OCI-LY1 (cell line): ENCODE measurements around the gene STAG1.

ENCODE experiments used
- H2AFZ ChIP-seq: fragments of 200-600 bp; sonication (generic), shearing (Covaris generic); 2 replicates; pipeline ENCODE4 v1.6.0; 2014; ENCODE audit warnings: antibody characterized with exemption, mild to moderate bottlenecking, low read length
- H3F3A ChIP-seq: fragments of 200-600 bp; sonication (generic), shearing (Covaris generic); 2 replicates; pipeline ENCODE4 v1.6.0; 2014; ENCODE audit warnings: mild to moderate bottlenecking, antibody characterized with exemption, low read length, moderate library complexity; ENCODE audit not compliant: insufficient read depth
- H3K27ac ChIP-seq: fragments of 200-600 bp; sonication (generic); 2 replicates; pipeline ENCODE4 v1.5.1; 2014; ENCODE audit warnings: low read length, mixed run types, mild to moderate bottlenecking, low read depth; ENCODE audit not compliant: poor library complexity, severe bottlenecking
- H3K27me3 ChIP-seq: fragments of 200-600 bp; sonication (generic); 2 replicates; pipeline ENCODE4 v1.6.0; 2014; ENCODE audit warnings: antibody characterized with exemption, mild to moderate bottlenecking, low read length, moderate library complexity; ENCODE audit not compliant: insufficient read depth
- H3K36me3 ChIP-seq: fragments of 200-600 bp; sonication (generic); 2 replicates; pipeline ENCODE4 v1.6.1; 2014; ENCODE audit warnings: mild to moderate bottlenecking, antibody characterized with exemption, low read length, moderate library complexity, mixed read lengths; ENCODE audit not compliant: insufficient read depth
- H3K4me1 ChIP-seq: fragments of 200-600 bp; sonication (generic); 2 replicates; pipeline ENCODE4 v1.5.1; 2014; ENCODE audit warnings: mild to moderate bottlenecking, low read length, moderate library complexity; ENCODE audit not compliant: insufficient read depth, severe bottlenecking
- H3K4me2 ChIP-seq: fragments of 200-600 bp; sonication (generic), shearing (Covaris generic); 2 replicates; pipeline ENCODE4 v1.6.1; 2014; ENCODE audit warnings: low read length
- H3K4me3 ChIP-seq: fragments of 200-600 bp; sonication (generic); 2 replicates; pipeline ENCODE4 v1.5.1; 2014; ENCODE audit warnings: low read length, low read depth, mild to moderate bottlenecking, mixed read lengths; ENCODE audit not compliant: poor library complexity, severe bottlenecking
- H3K79me2 ChIP-seq: fragments of 200-600 bp; shearing (Covaris generic); 2 replicates; pipeline ENCODE4 v1.6.1; 2016; ENCODE audit warnings: mixed run types, low read length, mixed read lengths; ENCODE audit not compliant: insufficient read depth
- H3K9ac ChIP-seq: fragments of 200-600 bp; sonication (generic), shearing (Covaris generic); 2 replicates; pipeline ENCODE4 v1.6.1; 2014; ENCODE audit warnings: mild to moderate bottlenecking, low read length, mixed read lengths
- H3K9me2 ChIP-seq: fragments of 200-600 bp; sonication (generic), shearing (Covaris generic); 2 replicates; pipeline ENCODE4 v1.6.1; 2014; ENCODE audit warnings: low read depth, mild to moderate bottlenecking, low read length, mixed read lengths
- H3K9me3 ChIP-seq: fragments of 200-600 bp; shearing (Covaris generic); 2 replicates; pipeline ENCODE4 v1.6.1; 2014; ENCODE audit warnings: low read length, mixed read lengths
- H4K20me1 ChIP-seq: fragments of 200-600 bp; sonication (generic), shearing (Covaris generic); 2 replicates; pipeline ENCODE4 v1.6.0; 2016; ENCODE audit warnings: mild to moderate bottlenecking, low read length; ENCODE audit not compliant: insufficient read depth
- EZH2 ChIP-seq: fragments of 200-600 bp; sonication (generic), shearing (Covaris generic); IDR thresholded peaks from 2 replicates; pipeline ENCODE4 v1.8.0; 2017; ENCODE audit warnings: borderline replicate concordance, mixed run types, mild to moderate bottlenecking, antibody characterized with exemption, low read length, moderate library complexity, mixed read lengths
- TF ChIP-seq, protein P1 (sequence below): fragments of 200-600 bp; sonication (generic), shearing (Covaris generic); IDR thresholded peaks from 2 replicates; pipeline ENCODE4 v1.5.1; 2017; ENCODE audit warnings: mild to moderate bottlenecking, antibody characterized with exemption, low read length, moderate library complexity, mixed read lengths

Gene STAG1

GRCh38 chr3:136444581-136444980, 307.6 kb downstream of the STAG1 start:
- no peaks in the 10 kb centered on the region for H3F3A ChIP-seq
- H3K79me2 ChIP-seq, result no peaks in the 10 kb centered on the region
- no peaks in the 10 kb centered on the region for H3K27me3 ChIP-seq
- H3K9me2 ChIP-seq, result no peaks in the 10 kb centered on the region
- H3K4me2 ChIP-seq, result no peak overlapping the region
- H2AFZ ChIP-seq, result no peak overlapping the region
- TF ChIP-seq EZH2, result no peak
- TF ChIP-seq, protein P1, sequence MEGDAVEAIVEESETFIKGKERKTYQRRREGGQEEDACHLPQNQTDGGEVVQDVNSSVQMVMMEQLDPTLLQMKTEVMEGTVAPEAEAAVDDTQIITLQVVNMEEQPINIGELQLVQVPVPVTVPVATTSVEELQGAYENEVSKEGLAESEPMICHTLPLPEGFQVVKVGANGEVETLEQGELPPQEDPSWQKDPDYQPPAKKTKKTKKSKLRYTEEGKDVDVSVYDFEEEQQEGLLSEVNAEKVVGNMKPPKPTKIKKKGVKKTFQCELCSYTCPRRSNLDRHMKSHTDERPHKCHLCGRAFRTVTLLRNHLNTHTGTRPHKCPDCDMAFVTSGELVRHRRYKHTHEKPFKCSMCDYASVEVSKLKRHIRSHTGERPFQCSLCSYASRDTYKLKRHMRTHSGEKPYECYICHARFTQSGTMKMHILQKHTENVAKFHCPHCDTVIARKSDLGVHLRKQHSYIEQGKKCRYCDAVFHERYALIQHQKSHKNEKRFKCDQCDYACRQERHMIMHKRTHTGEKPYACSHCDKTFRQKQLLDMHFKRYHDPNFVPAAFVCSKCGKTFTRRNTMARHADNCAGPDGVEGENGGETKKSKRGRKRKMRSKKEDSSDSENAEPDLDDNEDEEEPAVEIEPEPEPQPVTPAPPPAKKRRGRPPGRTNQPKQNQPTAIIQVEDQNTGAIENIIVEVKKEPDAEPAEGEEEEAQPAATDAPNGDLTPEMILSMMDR, result no peak
- H3K9me3 ChIP-seq, result no peaks in the 10 kb centered on the region
- H3K4me3 ChIP-seq, result no peak overlapping the region
- no peak overlapping the region for H3K9ac ChIP-seq
- no peaks in the 10 kb centered on the region for H4K20me1 ChIP-seq
- peaks cover 33% of the 10 kb centered on the region for H3K36me3 ChIP-seq
- H3K27ac ChIP-seq, result no peak overlapping the region
- no peaks in the 10 kb centered on the region for H3K4me1 ChIP-seq

GRCh38 chr3:136437043-136437442, 315.1 kb downstream of the STAG1 start:
- no peaks in the 10 kb centered on the region for H3K4me1 ChIP-seq
- no peaks in the 10 kb centered on the region for H3K9me2 ChIP-seq
- H3K4me2 ChIP-seq, result no peak overlapping the region
- H3K4me3 ChIP-seq, result no peak overlapping the region
- TF ChIP-seq, protein P1, result no peak
- TF ChIP-seq EZH2, result no peak
- no peaks in the 10 kb centered on the region for H3K9me3 ChIP-seq
- H4K20me1 ChIP-seq, result no peaks in the 10 kb centered on the region
- no peak overlapping the region for H3K27ac ChIP-seq
- H3K9ac ChIP-seq, result no peak overlapping the region
- no peaks in the 10 kb centered on the region for H3F3A ChIP-seq
- no peaks in the 10 kb centered on the region for H3K79me2 ChIP-seq
- H3K36me3 ChIP-seq, result peaks cover 20% of the 10 kb centered on the region
- H2AFZ ChIP-seq, result no peak overlapping the region
- no peaks in the 10 kb centered on the region for H3K27me3 ChIP-seq

DNA sequence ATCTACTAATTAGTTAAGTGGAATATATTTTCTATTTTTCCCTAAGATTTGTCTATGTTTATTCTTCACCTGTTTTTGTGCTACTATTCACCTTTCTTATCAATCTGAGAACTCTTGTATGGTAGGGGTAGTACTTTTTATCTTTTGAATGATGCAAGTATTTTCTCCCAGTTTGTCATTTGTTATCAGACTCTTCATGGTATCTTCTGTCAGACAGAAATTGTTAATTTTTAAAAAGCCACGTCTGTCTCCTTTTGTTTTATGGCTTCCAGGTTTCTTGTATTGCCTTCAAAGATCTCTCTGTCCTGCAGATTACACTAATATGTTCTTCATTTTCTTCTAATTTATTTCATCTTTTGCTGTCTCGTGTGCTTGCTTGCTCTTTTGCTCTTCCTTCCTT, 317.7 kb downstream of the STAG1 start:
- TF ChIP-seq, protein P1, result no peak
- no peak for TF ChIP-seq EZH2
- Histone ChIP-seq H3K4me3 (no peak overlapping the region), H3K9me3 (no peaks in the 10 kb centered on the region), H3K9ac (no peak overlapping the region), H3K36me3 (peaks cover 8% of the 10 kb centered on the region; the same call in 1 of the 2 replicates), H3K4me2 (no peak overlapping the region), H3K9me2 (no peaks in the 10 kb centered on the region), H4K20me1 (no peaks in the 10 kb centered on the region), H3F3A (no peaks in the 10 kb centered on the region), H3K27me3 (no peaks in the 10 kb centered on the region), H3K27ac (no peak overlapping the region), H3K79me2 (no peaks in the 10 kb centered on the region), H2AFZ (no peak overlapping the region), H3K4me1 (no peaks in the 10 kb centered on the region)
